GM06990 (cell line): ENCODE data around the gene COX7A2.

Experiments
- DNase-seq: peaks from one replicate; pipeline ENCODE4 v3.0.0-alpha.2; 2011; ENCODE audit not compliant: insufficient read length; ENCODE audit errors: extremely low read depth
- H3K27me3 ChIP-seq: replicated peaks from 2 replicates; pipeline ENCODE4 v1.6.0; 2011; ENCODE audit warnings: low read length; ENCODE audit not compliant: control insufficient read depth, insufficient read depth
- H3K36me3 ChIP-seq: 2 replicates; pipeline ENCODE4 v1.5.1; 2011; ENCODE audit warnings: low read length; ENCODE audit not compliant: control insufficient read depth, insufficient read depth
- H3K4me3 ChIP-seq: replicated peaks from 2 replicates; pipeline ENCODE4 v1.5.1; 2011; ENCODE audit warnings: low read depth, mild to moderate bottlenecking, control low read depth, low read length
- CTCF ChIP-seq: IDR thresholded peaks from 2 replicates; pipeline ENCODE4 v1.5.1; 2011; ENCODE audit warnings: low read length, control low read depth, mild to moderate bottlenecking, inconsistent platforms; ENCODE audit not compliant: insufficient read depth, poor library complexity, severe bottlenecking

Gene COX7A2

GRCh38 chr6:75204959-75205775, 38.4 kb downstream of the COX7A2 start:
- peak; percentile 22 for DNase-seq
- Histone ChIP-seq H3K36me3 (no peaks in the 10 kb centered on the region), H3K27me3 (peaks cover 4% of the 10 kb centered on the region), H3K4me3 (no peak overlapping the region)
- TF ChIP-seq CTCF: no peak

GRCh38 chr6:75204217-75204958, 39.2 kb downstream of the COX7A2 start:
- peak; percentile 66 for TF ChIP-seq CTCF
- Histone ChIP-seq H3K4me3 (no peak overlapping the region), H3K27me3 (peaks cover 4% of the 10 kb centered on the region), H3K36me3 (no peaks in the 10 kb centered on the region)
- no peak for DNase-seq

- H3K4me3 ChIP-seq: no peak overlapping the region
- peaks cover 4% of the 10 kb centered on the region for H3K27me3 ChIP-seq
- no peak for DNase-seq
- no peaks in the 10 kb centered on the region for H3K36me3 ChIP-seq
- no peak for TF ChIP-seq CTCF
These were observed 39.9 kb downstream of the COX7A2 start for GRCh38 chr6:75203721-75204120.

- no peak for DNase-seq
- H3K27me3 ChIP-seq: peaks cover 4% of the 10 kb centered on the region
These were observed 40.9 kb downstream of the COX7A2 start for GRCh38 chr6:75202676-75203131.

More at GRCh38 chr6:75202676-75203131, 40.9 kb downstream of the COX7A2 start:
- H3K36me3 ChIP-seq: no peaks in the 10 kb centered on the region
- no peak overlapping the region for H3K4me3 ChIP-seq
- TF ChIP-seq CTCF: no peak
